Thoracic aorta (tissue), 2 donors: ENCODE measurements around the gene AKNA. TPM values are rescaled to one million over a fixed set of nuclear protein-coding genes. Genes with fewer than 3 reads are reported as not detected.

Experiments
- ATAC-seq: fragments of 150-250 bp; one replicate; pipeline ENCODE4 v1.8.0; 2017; ENCODE audit warnings: low read depth; ENCODE audit not compliant: insufficient number of reproducible peaks, low FRiP score
- DNase-seq: peaks from one replicate; pipeline ENCODE4 v3.0.0-alpha.2; 2020; ENCODE audit warnings: low spot score
- H3K27ac ChIP-seq, 2 donors: fragments of 200-600 bp; sonication (generic); 1 replicate in 1 of 2; 2 replicates in 1 of 2; pipeline ENCODE4 v1.5.1; 2016; ENCODE audit warnings: mild to moderate bottlenecking in 2 of 2, moderate library complexity in 2 of 2
- H3K27me3 ChIP-seq: fragments of 200-600 bp; sonication (generic); replicated peaks from 2 replicates; pipeline ENCODE4 v1.6.0; 2016; ENCODE audit warnings: mild to moderate bottlenecking; ENCODE audit not compliant: insufficient read depth
- H3K36me3 ChIP-seq: fragments of 200-600 bp; sonication (generic); one replicate; pipeline ENCODE4 v1.5.1; 2016
- H3K4me1 ChIP-seq, 2 donors: fragments of 200-600 bp; sonication (generic); 1 replicate in 1 of 2; 2 replicates in 1 of 2; pipeline versions ENCODE4 v1.5.1 to v1.6.0; 2016; ENCODE audit warnings: low read depth in 2 of 2, mild to moderate bottlenecking in 1 of 2; ENCODE audit not compliant: control insufficient read depth in 1 of 2
- H3K4me3 ChIP-seq: fragments of 200-600 bp; sonication (generic); 2 replicates; pipeline ENCODE4 v1.5.1; 2016; ENCODE audit warnings: mild to moderate bottlenecking
- H3K9me3 ChIP-seq: fragments of 200-600 bp; sonication (generic); 2 replicates; pipeline ENCODE4 v1.5.1; 2016
- CTCF ChIP-seq: fragments of 200-600 bp; sonication (generic); IDR thresholded peaks from one replicate; pipeline ENCODE4 v1.5.1; 2019; ENCODE audit warnings: antibody characterized with exemption
- total RNA-seq, 2 donors: library from RNA; depleted of rRNA; stranded (reverse); fragments of >200 nt; gene quantifications; one replicate each; pipeline versions ENCODE4 v1.1.0 to v1.2.3, GENCODE V29; 2016

The AKNA gene
- total RNA-seq, 2 donors from 2014 or later, result 34.8 to 68.5 TPM

GRCh38 chr9:114308361-114308950 is 79.3 kb downstream of the AKNA start:
- Histone ChIP-seq H3K9me3 (no peaks in the 10 kb centered on the region), H3K36me3 (peaks cover 24% of the 10 kb centered on the region), H3K27ac (no peak overlapping the region), H3K4me1 (peaks cover 0 to 4% of the 10 kb centered on the region in 2 donors), H3K27me3 (no peaks in the 10 kb centered on the region), H3K4me3 (no peak overlapping the region)
- TF ChIP-seq CTCF, result no peak
- ATAC-seq (no peak), DNase-seq (no peak)

- Histone ChIP-seq H3K4me1 (peaks cover 0 to 4% of the 10 kb centered on the region in 2 donors), H3K9me3 (no peaks in the 10 kb centered on the region), H3K4me3 (no peak overlapping the region), H3K27ac (no peak overlapping the region), H3K27me3 (no peaks in the 10 kb centered on the region), H3K36me3 (peaks cover 24% of the 10 kb centered on the region)
- no peak for DNase-seq
- ATAC-seq, result no peak
- no peak for TF ChIP-seq CTCF
Observed at GRCh38 chr9:114307899-114308267, 79.9 kb downstream of the AKNA start.

- no peak for TF ChIP-seq CTCF
- H3K27ac ChIP-seq, result no peak overlapping the region
- no peak for ATAC-seq
- H3K4me1 ChIP-seq, result peaks cover 0 to 11% of the 10 kb centered on the region in 2 donors
- H3K9me3 ChIP-seq, result no peaks in the 10 kb centered on the region
- H3K36me3 ChIP-seq, result peaks cover 33% of the 10 kb centered on the region
- no peak for DNase-seq
- no peaks in the 10 kb centered on the region for H3K27me3 ChIP-seq
- no peak overlapping the region for H3K4me3 ChIP-seq
Observed at GRCh38 chr9:114304416-114305188, 83.2 kb downstream of the AKNA start.

- DNase-seq (no peak), ATAC-seq (no peak)
- H3K4me1 ChIP-seq, result peaks cover 0 to 11% of the 10 kb centered on the region in 2 donors
- no peaks in the 10 kb centered on the region for H3K9me3 ChIP-seq
- no peak for TF ChIP-seq CTCF
- H3K4me3 ChIP-seq, result no peak overlapping the region
- H3K27ac ChIP-seq, result no peak overlapping the region
- H3K27me3 ChIP-seq, result no peaks in the 10 kb centered on the region
- H3K36me3 ChIP-seq, result peaks cover 36% of the 10 kb centered on the region
Observed at GRCh38 chr9:114303977-114304376, 83.8 kb downstream of the AKNA start.

GRCh38 chr9:114303571-114303970 is 84.2 kb downstream of the AKNA start:
- H3K27me3 ChIP-seq, result no peaks in the 10 kb centered on the region
- DNase-seq (no peak), ATAC-seq (no peak)
- H3K27ac ChIP-seq, result no peak overlapping the region
- no peak for TF ChIP-seq CTCF
- H3K4me3 ChIP-seq, result no peak overlapping the region
- no peaks in the 10 kb centered on the region for H3K9me3 ChIP-seq
- peaks cover 0 to 11% of the 10 kb centered on the region in 2 donors for H3K4me1 ChIP-seq
- peaks cover 33% of the 10 kb centered on the region for H3K36me3 ChIP-seq
